H1 (cell line): Measurements from ENCODE around the gene ZMIZ1. TPM values are rescaled to one million over a fixed set of nuclear protein-coding genes. Genes with fewer than 3 reads are reported as not detected.

Experiments used
- CTCF ChIA-PET: fragments of 300-600 bp; sonication (Branson Sonifier 250); formaldehyde crosslinking; loops from one replicate; lab custom pipeline; 2021; ENCODE audit not compliant: partially characterized antibody; lab: Charles Lee
- POLR2A ChIA-PET: fragments of 300-600 bp; sonication (Branson Sonifier 250); formaldehyde crosslinking; loops from one replicate; lab custom pipeline; 2021; ENCODE audit warnings: inconsistent platforms; ENCODE audit not compliant: partially characterized antibody; lab: Charles Lee
- DNase-seq, 2 experiments: peaks; one replicate each; pipeline versions ENCODE4 v3.0.0 to v3.0.0-alpha.2; 2010 to 2022; ENCODE audit warnings: low spot score in 2 of 2, low read depth in 1 of 2, mixed read lengths in 1 of 2
- FAIRE-seq: peaks from 2 replicates; lab custom pipeline; 2011; peaks lifted over from hg19 to GRCh38; lab: Jason Lieb, UNC
- H2AFZ ChIP-seq: 2 replicates; pipeline ENCODE4 v1.8.1; 2012; ENCODE audit warnings: low read length, inconsistent platforms
- H2AK5ac ChIP-seq: 2 replicates; pipeline ENCODE4 v1.6.1; 2013; ENCODE audit warnings: low read depth, low read length
- H2BK120ac ChIP-seq: replicated peaks from 2 replicates; pipeline ENCODE3; 2013; ENCODE audit warnings: low read depth, low read length, inconsistent platforms
- H2BK12ac ChIP-seq: 2 replicates; pipeline ENCODE4 v1.6.1; 2013; ENCODE audit warnings: low read depth, low read length
- H2BK15ac ChIP-seq: 2 replicates; pipeline ENCODE4 v1.6.1; 2013; ENCODE audit warnings: low read length
- H2BK20ac ChIP-seq: 2 replicates; pipeline ENCODE4 v1.6.1; 2013; ENCODE audit warnings: low read length
- H2BK5ac ChIP-seq: 2 replicates; pipeline ENCODE4 v1.6.1; 2013; ENCODE audit warnings: low read depth, low read length
- H3K14ac ChIP-seq: 2 replicates; pipeline ENCODE4 v1.6.1; 2013; ENCODE audit warnings: inconsistent platforms; ENCODE audit not compliant: insufficient read length
- H3K18ac ChIP-seq: 2 replicates; pipeline ENCODE4 v1.6.1; 2013; ENCODE audit warnings: low read length; ENCODE audit errors: extremely low read depth
- H3K23ac ChIP-seq: 2 replicates; pipeline ENCODE4 v1.6.1; 2013; ENCODE audit warnings: inconsistent platforms; ENCODE audit not compliant: insufficient read length
- H3K23me2 ChIP-seq: 2 replicates; pipeline ENCODE4 v1.6.1; 2013; ENCODE audit warnings: low read depth, low read length
- H3K27ac ChIP-seq: 2 replicates; pipeline ENCODE4 v1.6.1; 2011; ENCODE audit warnings: low read depth, low read length, inconsistent platforms
- H3K27me3 ChIP-seq, 4 experiments: replicated peaks in 1 of 4; 1 replicate in 1 of 4; 2 replicates in 3 of 4; pipeline versions ENCODE4 v1.6.1 to v1.8.1; 2011 to 2013; ENCODE audit warnings: low read length in 3 of 4, mild to moderate bottlenecking in 3 of 4, inconsistent platforms in 2 of 4, mixed read lengths in 2 of 4, moderate library complexity in 1 of 4; ENCODE audit not compliant: control insufficient read depth in 3 of 4, insufficient read depth in 3 of 4; ENCODE audit errors: extremely low read depth in 1 of 4
- H3K36me3 ChIP-seq, 4 experiments: 2 replicates each; pipeline versions ENCODE4 v1.6.1 to v1.8.1; 2011 to 2013; ENCODE audit warnings: mild to moderate bottlenecking in 4 of 4, low read length in 3 of 4, moderate library complexity in 2 of 4, control low read depth in 1 of 4, inconsistent platforms in 1 of 4; ENCODE audit not compliant: insufficient read depth in 4 of 4, control insufficient read depth in 2 of 4
- H3K4ac ChIP-seq: replicated peaks from 2 replicates; pipeline ENCODE3; 2013; ENCODE audit warnings: low read length, low read depth, mixed read lengths, inconsistent platforms; ENCODE audit not compliant: insufficient read length
- H3K4me1 ChIP-seq, 4 experiments: replicated peaks in 1 of 4; 1 replicate in 1 of 4; 2 replicates in 3 of 4; pipeline versions ENCODE4 v1.6.1 to v1.8.1; 2011 to 2013; ENCODE audit warnings: low read length in 3 of 4, inconsistent platforms in 2 of 4, mixed read lengths in 1 of 4; ENCODE audit not compliant: insufficient read depth in 4 of 4, control insufficient read depth in 3 of 4
- H3K4me2 ChIP-seq, 2 experiments: 2 replicates each; pipeline versions ENCODE4 v1.6.1 to v1.8.1; 2011 to 2013; ENCODE audit warnings: low read depth in 2 of 2, low read length in 2 of 2, control low read depth in 1 of 2, inconsistent platforms in 1 of 2, mild to moderate bottlenecking in 1 of 2; ENCODE audit not compliant: insufficient read depth in 1 of 2
- H3K4me3 ChIP-seq, 4 experiments: fragments of 200-600, 300-600 bp in 1 of 4; sonication (generic), shearing (Covaris generic), sonication (Bioruptor Twin) in 1 of 4; 2 replicates each; pipeline versions ENCODE4 v1.5.1 to v1.8.1; 2011 to 2016; ENCODE audit warnings: low read length in 4 of 4, low read depth in 3 of 4, control low read depth in 2 of 4, inconsistent platforms in 2 of 4, mild to moderate bottlenecking in 2 of 4, mixed read lengths in 1 of 4, moderate library complexity in 1 of 4; ENCODE audit not compliant: insufficient read depth in 2 of 4; ENCODE audit errors: extremely low read depth in 1 of 4
- H3K56ac ChIP-seq: replicated peaks from 2 replicates; pipeline ENCODE3; 2013; ENCODE audit warnings: low read depth, mild to moderate bottlenecking, mixed read lengths, low read length, inconsistent platforms; ENCODE audit not compliant: insufficient read length
- H3K79me1 ChIP-seq: 2 replicates; pipeline ENCODE4 v1.6.1; 2013; ENCODE audit warnings: low read depth, low read length, control low read depth
- H3K79me2 ChIP-seq, 2 experiments: 2 replicates each; pipeline versions ENCODE4 v1.6.1 to v1.8.1; 2012 to 2013; ENCODE audit warnings: low read length in 2 of 2, mild to moderate bottlenecking in 2 of 2, inconsistent platforms in 1 of 2; ENCODE audit not compliant: insufficient read depth in 2 of 2, control insufficient read depth in 1 of 2
- H3K9ac ChIP-seq, 4 experiments: replicated peaks in 1 of 4; 1 replicate in 1 of 4; 2 replicates in 3 of 4; pipeline versions ENCODE4 v1.6.1 to v1.8.1; 2011 to 2013; ENCODE audit warnings: low read depth in 3 of 4, low read length in 3 of 4, control low read depth in 2 of 4, mild to moderate bottlenecking in 2 of 4, moderate library complexity in 2 of 4, inconsistent platforms in 1 of 4; ENCODE audit errors: extremely low read depth in 1 of 4
- H3K9me3 ChIP-seq, 2 experiments: 2 replicates each; pipeline versions ENCODE4 v1.6.1 to v1.8.1; 2012 to 2013; ENCODE audit warnings: mild to moderate bottlenecking in 2 of 2, moderate library complexity in 2 of 2, control low read depth in 1 of 2, inconsistent platforms in 1 of 2, low read depth in 1 of 2, low read length in 1 of 2, mixed read lengths in 1 of 2; ENCODE audit not compliant: insufficient read depth in 2 of 2
- H4K20me1 ChIP-seq, 2 experiments: replicated peaks in 1 of 2; 2 replicates each; pipeline versions ENCODE3 to v1.8.1; 2011 to 2013; ENCODE audit warnings: inconsistent platforms in 2 of 2, low read length in 2 of 2, mild to moderate bottlenecking in 1 of 2; ENCODE audit not compliant: insufficient read depth in 2 of 2, control insufficient read depth in 1 of 2
- H4K5ac ChIP-seq: 2 replicates; pipeline ENCODE4 v1.6.1; 2013; ENCODE audit warnings: low read length, low read depth, mixed read lengths, inconsistent platforms; ENCODE audit not compliant: insufficient read length
- H4K8ac ChIP-seq: 2 replicates; pipeline ENCODE4 v1.8.0; 2013; ENCODE audit warnings: mild to moderate bottlenecking, moderate library complexity, low read length, inconsistent platforms; ENCODE audit not compliant: insufficient read depth; ENCODE audit errors: extremely low read depth
- H4K91ac ChIP-seq: replicated peaks from 2 replicates; pipeline ENCODE3; 2013; ENCODE audit warnings: low read length, mixed read lengths, inconsistent platforms; ENCODE audit not compliant: insufficient read length
- HDAC2 ChIP-seq, 2 experiments: fragments of 300-600 bp in 1 of 2; sonication (generic) in 1 of 2; IDR thresholded peaks; 2 replicates each; pipeline ENCODE4 v1.6.1; 2011 to 2012; ENCODE audit warnings: low read depth in 2 of 2, low read length in 2 of 2, mild to moderate bottlenecking in 2 of 2, moderate library complexity in 2 of 2, borderline replicate concordance in 1 of 2, inconsistent platforms in 1 of 2
- MAX ChIP-seq: IDR thresholded peaks from 2 replicates; pipeline ENCODE4 v1.6.1; 2012; ENCODE audit warnings: inconsistent platforms
- POLR2A ChIP-seq, 2 experiments: IDR thresholded peaks; 1 replicate in 1 of 2; 2 replicates in 1 of 2; pipeline ENCODE4 v1.6.1; 2011; ENCODE audit warnings: low read depth in 2 of 2, low read length in 2 of 2, mild to moderate bottlenecking in 2 of 2; ENCODE audit errors: control extremely low read depth in 1 of 2
- POLR2AphosphoS5 ChIP-seq: IDR thresholded peaks from 2 replicates; pipeline ENCODE4 v1.6.1; 2011; ENCODE audit warnings: low read depth, low read length
- SP1 ChIP-seq: IDR thresholded peaks from 2 replicates; pipeline ENCODE4 v1.6.1; 2011; ENCODE audit warnings: low read depth, low read length
- WGBS, 2 experiments: shearing (Covaris generic) in 1 of 2; methylation state at CpG; one replicate each; pipeline versions ENCODE4 v1.1.6 to v1.1.7; 2013 to 2015; ENCODE audit warnings: low lambda C conversion rate in 2 of 2, mixed read lengths in 2 of 2, inconsistent platforms in 1 of 2, low coverage in 1 of 2, missing lambda C conversion rate in 1 of 2; ENCODE audit not compliant: insufficient replicate concordance in 2 of 2, insufficient coverage in 1 of 2, insufficient read length in 1 of 2; ENCODE audit errors: extremely low coverage in 1 of 2, missing lambda C conversion rate in 1 of 2; 5-methylcytosine and 5-hydroxymethylcytosine counted together
- polyA plus RNA-seq, 7 experiments: library from polyadenylated mRNA; depleted of rRNA in 3 of 7; stranded (reverse) in 5 of 7; unstranded in 2 of 7; fragments of >200 nt in 5 of 7; fragments of 200-250 nt in 2 of 7; gene quantifications; 1 replicate in 5 of 7; 2 replicates in 1 of 7; 4 replicates in 1 of 7; pipeline versions ENCODE4 v1.2.1 to v1.2.3, GENCODE V29; 2011 to 2013; ENCODE audit warnings: missing spikeins in 2 of 7, mixed read lengths in 2 of 7
- total RNA-seq: library from RNA; stranded (reverse); fragmentation: NEBNext Ultra II Directional; extraction: Animal tissue kit (Norgen Biotek cat#: 25700); gene quantifications from 2 replicates; pipeline ENCODE4 v1.2.1, GENCODE V29; 2021
- TF ChIP-seq, protein P1 (sequence below): IDR thresholded peaks from 2 replicates; pipeline ENCODE4 v1.6.1; 2012; ENCODE audit warnings: inconsistent platforms

The ZMIZ1 gene
- total and polyA plus RNA-seq, 2 of the 8 experiments (the other 6 are each of a cell fraction or from before 2014, with no cell fraction given): 8.1 to 28.0 TPM

- DNase-seq (no peak), FAIRE-seq (no peak)
- POLR2A ChIA-PET: interaction anchor here (1.3 to 2.1 kb wide), 2 partner anchors 11 to 31 kb away, joined by 3 to 7 read pairs; no protein-coding TSS in a partner anchor
- H4K5ac ChIP-seq: no peak overlapping the region
- H3K9ac ChIP-seq: 0 out of 7 replicates have a peak overlapping the region, but pooled peaks of 1 of the 4 experiments have one; percentile 17
- H3K56ac ChIP-seq: no peak overlapping the region
- no peak overlapping the region for H3K4ac ChIP-seq
- H2BK120ac ChIP-seq: no peak overlapping the region
- no peak overlapping the region for H3K27ac ChIP-seq
- peak overlapping the region; percentile 69 for H4K91ac ChIP-seq
- peak overlapping the region; percentile 47 for H2BK5ac ChIP-seq
- WGBS, 2 experiments: 57% methylated on average over 10 of the region's 13 CpGs; no CpG with 5 or more reads in 1 of the 2 experiments
- CTCF ChIA-PET: interaction anchor here (1.1 to 3.3 kb wide), 5 partner anchors 17 to 121 kb away, joined by 3 to 10 read pairs (median 5); partner anchors contain the start of gene PPIF
- H3K23ac ChIP-seq: no peak overlapping the region
- no peaks in the 10 kb centered on the region for H3K9me3 ChIP-seq
- H3K4me1 ChIP-seq: peaks cover 4 to 23% (median 16%) of the 10 kb centered on the region in 4 experiments
- H2BK15ac ChIP-seq: no peak overlapping the region
- 0 out of 2 replicates have a peak overlapping the region, but pooled peaks have one; percentile 44 for H2BK12ac ChIP-seq
- H3K79me2 ChIP-seq: no peaks in the 10 kb centered on the region
- no peak overlapping the region for H3K14ac ChIP-seq
- H3K4me2 ChIP-seq: peak overlapping the region in 1 of 2 experiments; percentile 16; a peak in 2 of 4 replicates
- H2AK5ac ChIP-seq: peak overlapping the region; percentile 17; the same call in 1 of the 2 replicates
- 0 out of 2 replicates have a peak overlapping the region, but pooled peaks have one; percentile 80 for H2BK20ac ChIP-seq
- no peaks in the 10 kb centered on the region; the same call in 1 of the 2 replicates for H3K23me2 ChIP-seq
- H3K18ac ChIP-seq: no peak overlapping the region
- H3K36me3 ChIP-seq: peaks cover 0 to 5% (median 0%) of the 10 kb centered on the region in 4 experiments; a peak in 2 of 8 replicates
- H3K27me3 ChIP-seq: no peaks in the 10 kb centered on the region
- peak; percentile 13; the same call in 1 of the 2 replicates for TF ChIP-seq MAX
- 0 out of 3 replicates have a peak, but pooled peaks of 1 of the 2 experiments have one; percentile 5 for TF ChIP-seq POLR2A (IDR thresholded peaks at IDR 0.05; ENCODE audit: control extremely low read depth in 1 of 2, low read depth in 2 of 2, low read length in 2 of 2)
- peak; percentile 17; the same call in 1 of the 2 replicates for TF ChIP-seq POLR2AphosphoS5
- TF ChIP-seq, protein P1, sequence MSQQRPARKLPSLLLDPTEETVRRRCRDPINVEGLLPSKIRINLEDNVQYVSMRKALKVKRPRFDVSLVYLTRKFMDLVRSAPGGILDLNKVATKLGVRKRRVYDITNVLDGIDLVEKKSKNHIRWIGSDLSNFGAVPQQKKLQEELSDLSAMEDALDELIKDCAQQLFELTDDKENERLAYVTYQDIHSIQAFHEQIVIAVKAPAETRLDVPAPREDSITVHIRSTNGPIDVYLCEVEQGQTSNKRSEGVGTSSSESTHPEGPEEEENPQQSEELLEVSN: peak; percentile 66
- TF ChIP-seq SP1: no peak
- TF ChIP-seq HDAC2 (IDR thresholded peaks at IDR 0.05; ENCODE audit: borderline replicate concordance in 1 of 2, low read depth in 2 of 2, low read length in 2 of 2): no peak
- TF ChIP-seq, all 59 proteins: peak for 4
- H4K20me1 ChIP-seq: no peaks in the 10 kb centered on the region
- H3K4me3 ChIP-seq: no peak overlapping the region
- H4K8ac ChIP-seq: no peak overlapping the region; the same call in 1 of the 2 replicates
- H3K79me1 ChIP-seq: no peaks in the 10 kb centered on the region
- no peak overlapping the region for H2AFZ ChIP-seq
Measured at GRCh38 chr10:79316671-79317431, 248.1 kb downstream of the ZMIZ1 start.
